NCI-H2081 (cell line): ENCODE measurements around the gene PAFAH1B2.
A peak's percentile ranks its signal among the peaks of the same experiment; 100 is the strongest.
"Not testable (repeated sequence)": the region's sequence is repeated elsewhere in the genome, so short reads cannot be mapped to it uniquely, and the experiment has no call there.

ENCODE experiments used
- DNase-seq, 2 experiments: peaks; one replicate each; lab custom pipeline; 2025; lab: John Stamatoyannopoulos, UW

The PAFAH1B2 gene

GRCh38 chr11:117127171-117127901 lies 16.8 kb upstream of the PAFAH1B2 start:
- DNase-seq = no peak

DNA sequence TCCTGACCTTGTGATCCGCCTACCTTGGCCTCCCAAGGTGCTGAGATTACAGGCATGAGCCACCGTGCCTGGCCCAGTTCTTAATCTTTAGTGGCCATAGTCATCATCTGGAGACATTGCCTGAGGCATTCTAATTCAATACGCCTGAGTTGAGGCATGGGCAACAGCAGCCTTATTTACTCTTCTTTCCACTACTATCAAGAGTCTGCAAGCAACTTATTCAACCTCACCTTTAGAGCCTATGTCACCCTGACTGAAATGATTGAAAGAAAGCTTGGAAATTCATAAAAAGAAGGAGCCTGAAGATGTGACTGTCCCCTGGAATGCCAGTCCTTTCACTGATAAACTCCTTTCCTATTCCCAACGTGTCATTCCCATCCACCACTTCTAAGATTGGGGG lies 15.8 kb upstream of the PAFAH1B2 start:
- DNase-seq = no peak

- DNase-seq = not testable (repeated sequence)
Measured at GRCh38 chr11:117130396-117130795, 13.7 kb upstream of the PAFAH1B2 start.

DNA sequence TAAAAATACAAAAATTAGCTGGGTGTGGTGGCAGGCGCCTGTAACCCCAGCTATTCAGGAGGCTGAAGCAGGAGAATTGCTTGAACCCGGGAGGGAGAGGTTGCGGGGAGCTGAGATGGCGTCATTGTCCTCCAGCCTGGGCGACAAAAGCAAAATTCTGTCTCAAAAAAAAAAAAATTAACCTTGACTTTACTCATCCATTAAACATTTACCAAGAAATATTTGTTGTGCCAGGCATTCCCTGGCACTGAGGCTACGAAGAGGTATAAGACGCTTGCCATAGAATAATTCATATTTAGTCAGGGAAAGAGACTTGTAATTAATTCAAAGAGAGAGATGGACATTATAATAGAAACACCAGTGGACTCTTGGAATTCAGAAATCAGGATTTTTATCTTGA lies 13.2 kb upstream of the PAFAH1B2 start:
- DNase-seq = no peak

DNA sequence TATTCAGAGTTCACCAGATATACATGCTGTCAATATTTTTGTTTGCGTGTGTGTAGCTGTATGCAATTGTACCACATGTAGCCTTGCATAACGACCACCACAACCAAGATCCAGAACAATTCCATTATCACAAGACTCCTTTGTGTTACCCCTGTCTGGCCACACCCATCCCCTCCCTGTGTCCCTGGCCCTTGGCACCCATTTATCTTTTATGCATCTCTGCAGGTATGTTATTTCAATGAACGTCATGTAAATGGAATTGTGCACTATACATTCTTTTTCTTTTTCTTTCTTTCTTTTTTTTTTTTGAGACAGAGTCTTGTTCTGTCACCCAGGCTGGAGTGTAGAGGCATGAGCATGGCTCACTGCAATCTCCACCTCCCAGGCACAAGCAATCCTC lies 9.7 kb upstream of the PAFAH1B2 start:
- no peak for DNase-seq

GRCh38 chr11:117134979-117135378 lies 9.1 kb upstream of the PAFAH1B2 start:
- DNase-seq = not testable (repeated sequence)

- DNase-seq = not testable (repeated sequence)
Measured at GRCh38 chr11:117137223-117138086, 6.6 kb upstream of the PAFAH1B2 start.

DNA sequence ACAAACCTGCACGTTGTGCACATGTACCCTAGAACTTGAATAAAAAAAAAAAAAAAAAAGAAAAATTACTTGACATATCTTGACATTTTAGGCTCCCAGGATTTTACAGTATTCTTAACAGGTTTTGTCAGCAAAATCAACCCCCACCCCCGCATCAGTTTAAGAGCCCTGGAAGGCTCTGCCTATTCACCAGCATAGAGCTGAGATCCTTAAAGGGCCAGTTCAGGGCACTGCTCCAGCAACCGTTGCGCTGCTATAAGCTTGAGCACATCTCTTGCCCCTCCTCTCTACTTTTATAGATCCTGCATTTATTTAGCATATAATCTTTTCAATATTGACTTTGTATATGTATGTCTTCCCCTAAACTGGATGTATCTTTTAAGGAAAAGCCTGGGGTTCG lies 697 bp upstream of the PAFAH1B2 start:
- peak; percentile 49 to 69 for DNase-seq

DNA sequence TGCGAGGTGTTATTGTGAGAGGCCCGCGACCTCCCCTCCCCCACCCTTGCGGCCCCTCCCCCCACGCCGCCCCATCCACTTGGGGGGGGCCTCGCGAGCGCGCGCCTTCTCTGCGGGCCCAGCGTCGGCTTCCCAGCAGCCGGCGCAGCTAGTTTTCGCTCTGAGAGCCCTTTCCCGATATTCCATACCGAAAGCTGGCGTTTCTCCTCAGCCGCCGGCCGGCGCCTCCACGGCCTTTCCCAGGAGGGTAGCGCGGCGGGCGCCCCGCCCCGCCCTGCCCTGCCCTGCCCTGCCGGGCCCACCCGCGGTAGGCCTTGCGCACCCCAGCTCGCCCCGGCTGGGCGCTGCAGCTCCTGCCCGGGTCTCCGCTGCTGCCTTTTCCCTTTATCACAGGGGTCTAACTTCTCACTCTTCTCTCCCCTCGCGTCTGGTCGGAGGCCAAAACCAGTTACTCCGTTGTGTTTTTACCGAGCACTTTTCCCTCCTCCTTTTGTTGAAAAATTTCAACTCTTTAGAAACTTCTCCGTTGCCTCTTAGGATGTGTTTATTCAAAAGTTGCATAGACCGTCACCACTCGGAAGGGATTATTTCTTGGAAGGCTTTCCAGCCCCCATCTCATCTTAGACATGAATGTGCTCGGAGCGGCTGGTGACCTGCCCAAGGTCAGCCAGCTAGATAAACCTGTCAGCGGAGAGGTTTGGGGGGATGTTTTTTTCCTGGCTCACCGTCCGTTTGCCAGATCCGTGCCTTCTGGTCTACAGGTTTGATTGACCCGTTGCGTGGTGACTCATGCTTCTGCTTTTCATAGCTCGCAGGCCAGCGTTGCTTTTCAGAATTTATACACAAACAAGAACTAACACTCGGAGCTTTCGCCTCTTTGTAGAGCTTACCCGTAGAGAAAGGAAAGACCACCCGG lies 648 bp downstream of the PAFAH1B2 start:
- DNase-seq = peak in 1 of 2 experiments; percentile 55

DNA sequence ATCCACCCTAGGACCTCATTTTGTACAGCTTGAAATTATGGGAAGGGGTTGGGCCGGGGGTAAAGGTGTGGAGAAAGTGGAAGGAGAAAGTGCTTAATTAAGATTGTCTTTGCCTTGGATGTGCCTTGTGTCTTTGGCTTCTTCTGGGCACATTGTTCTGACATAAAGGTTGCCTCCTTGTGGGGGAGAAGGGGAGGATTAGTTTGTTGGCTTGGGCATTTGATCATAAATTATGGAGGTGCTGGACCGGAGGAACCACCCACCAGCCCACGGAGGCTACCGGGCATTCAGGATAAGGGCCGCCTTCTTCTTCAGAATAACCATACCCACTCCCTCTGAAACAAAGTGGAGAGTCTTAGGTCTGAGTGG lies 1.3 kb downstream of the PAFAH1B2 start:
- DNase-seq = peak in 1 of 2 experiments; percentile 56

DNA sequence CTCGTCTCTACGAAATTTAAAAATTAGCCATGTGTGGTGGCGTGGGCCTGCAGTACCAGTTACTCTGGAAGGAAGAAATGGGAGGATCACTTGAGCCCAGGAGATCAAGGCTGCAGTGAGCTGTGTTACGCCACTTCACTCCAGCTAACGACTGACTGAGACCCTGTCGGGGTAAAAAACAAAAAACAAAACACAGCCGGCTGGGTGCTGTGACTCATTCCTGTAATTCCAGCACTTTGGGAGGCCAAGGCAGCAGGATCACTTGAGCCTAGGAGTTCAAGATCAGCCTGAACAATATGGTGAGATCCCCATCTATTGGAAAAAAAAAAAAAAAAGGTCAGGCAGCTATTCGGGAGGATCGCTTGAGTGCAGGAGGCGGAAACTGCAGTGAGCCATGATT lies 2.4 kb downstream of the PAFAH1B2 start:
- no peak for DNase-seq

DNA sequence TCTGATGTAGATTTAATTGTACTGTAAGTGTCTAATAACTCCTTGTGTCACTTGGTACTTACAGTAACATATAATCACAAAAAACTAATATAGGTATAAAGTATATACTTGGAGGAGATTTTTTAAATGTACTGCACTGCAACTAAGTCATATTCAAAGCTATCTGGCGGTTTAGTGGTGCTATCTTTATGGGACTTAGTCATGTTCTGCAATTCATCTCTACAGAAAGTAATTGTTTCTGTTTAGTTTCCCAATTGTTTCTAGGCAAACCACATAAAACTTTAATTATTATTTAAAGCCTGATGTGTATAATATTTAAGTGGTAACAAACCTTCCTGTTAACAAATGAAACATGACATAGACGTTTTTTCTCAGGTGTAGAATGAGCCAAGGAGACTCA lies 8.0 kb downstream of the PAFAH1B2 start:
- no peak for DNase-seq

DNA sequence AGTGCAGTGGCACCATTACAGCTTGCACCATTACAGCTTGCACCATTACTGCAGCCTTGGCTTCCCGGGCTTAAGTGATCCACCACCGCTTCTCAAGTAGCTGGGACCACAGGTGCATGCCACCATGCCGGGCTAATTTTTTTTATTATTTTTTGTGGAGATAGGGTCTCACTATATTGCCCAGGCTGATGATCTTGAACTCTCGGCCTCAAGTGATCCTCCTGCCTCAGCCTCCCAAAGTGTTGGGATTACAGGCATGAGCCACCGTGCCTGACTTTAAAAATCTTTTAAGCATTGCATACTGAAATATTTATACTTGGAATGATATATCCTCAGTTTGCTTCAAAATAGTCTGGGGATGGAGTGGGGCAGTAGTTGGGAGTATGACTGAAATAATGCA lies 10.4 kb downstream of the PAFAH1B2 start:
- DNase-seq = no peak

GRCh38 chr11:117157507-117157906 lies 13.4 kb downstream of the PAFAH1B2 start:
- no peak for DNase-seq

DNA sequence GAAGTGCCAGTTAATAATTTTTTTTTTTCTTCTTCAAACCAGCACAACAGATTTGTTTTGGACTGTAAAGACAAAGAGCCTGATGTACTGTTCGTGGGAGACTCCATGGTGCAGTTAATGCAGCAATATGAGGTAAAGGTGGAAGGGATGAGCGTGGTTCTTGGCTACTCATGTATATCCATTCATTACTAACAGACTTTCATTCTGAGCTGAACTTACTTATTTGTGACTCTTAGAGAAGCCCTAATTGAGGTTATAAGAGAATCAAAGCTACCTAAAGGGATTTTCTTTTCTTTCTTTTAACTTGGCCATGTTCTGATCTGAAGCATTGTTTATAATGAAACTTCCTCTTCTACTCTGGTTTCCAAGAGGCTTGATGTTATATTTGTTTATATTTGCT lies 15.8 kb downstream of the PAFAH1B2 start:
- DNase-seq = no peak

GRCh38 chr11:117160826-117161225 lies 16.7 kb downstream of the PAFAH1B2 start:
- no peak for DNase-seq

DNA sequence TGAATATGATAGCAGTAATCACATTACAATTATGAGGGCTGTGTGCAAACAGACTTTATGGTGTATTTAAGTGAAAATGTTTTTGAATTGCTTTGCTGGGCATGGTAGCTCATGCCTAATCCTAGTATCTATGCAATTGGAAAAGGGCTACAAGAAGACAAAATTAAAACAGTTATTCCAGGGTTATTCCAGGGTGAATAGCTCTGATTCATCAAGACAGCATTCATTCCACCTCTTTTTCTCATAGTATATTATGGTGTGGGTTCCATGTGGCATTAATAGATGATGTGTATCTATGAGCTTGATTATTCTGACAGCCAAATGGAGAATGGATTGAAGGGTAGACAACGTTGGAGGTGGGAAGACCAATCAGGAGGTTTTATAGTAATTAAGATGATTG lies 22.4 kb downstream of the PAFAH1B2 start:
- DNase-seq = no peak

- DNase-seq = no peak
Measured at GRCh38 chr11:117169736-117170135, 25.6 kb downstream of the PAFAH1B2 start.

DNA sequence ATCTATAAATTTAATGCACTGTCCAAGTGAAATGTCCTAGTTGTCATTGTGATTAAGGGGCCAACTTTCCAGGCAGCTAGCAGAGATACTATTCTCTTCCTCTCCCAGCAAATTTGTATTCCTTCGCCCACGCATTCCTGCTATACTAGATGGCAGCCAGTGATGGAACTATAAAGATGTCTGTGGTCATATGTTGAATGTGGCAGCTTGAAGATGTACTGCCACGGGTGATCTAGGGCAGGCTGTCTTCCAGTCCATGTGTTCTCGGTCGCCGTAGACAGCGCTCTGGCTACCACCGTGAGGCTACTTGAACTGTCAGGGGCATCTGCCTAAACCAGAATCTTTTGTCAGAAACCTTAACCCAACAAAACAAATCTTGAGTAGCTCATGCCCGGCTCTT lies 26.1 kb downstream of the PAFAH1B2 start:
- DNase-seq = no peak

DNA sequence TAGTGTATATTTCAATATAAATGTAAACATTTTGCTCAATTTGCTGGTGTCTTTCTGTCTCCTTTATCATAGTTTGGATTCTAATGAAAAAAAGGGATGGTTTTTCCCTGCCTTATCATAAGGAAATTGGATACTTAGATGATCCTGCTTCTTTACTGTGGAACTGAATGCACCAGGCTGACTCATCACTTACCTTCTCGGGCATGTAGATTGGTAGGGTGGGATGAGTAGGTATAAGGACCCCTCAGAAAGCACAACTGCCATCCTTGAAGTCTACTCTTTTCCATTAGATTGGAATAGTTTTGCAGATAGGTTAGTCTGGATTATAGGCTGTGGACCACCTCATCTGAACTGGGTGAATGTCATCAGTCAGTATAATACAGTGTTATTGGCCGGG lies 26.9 kb downstream of the PAFAH1B2 start:
- no peak for DNase-seq

- DNase-seq = no peak
Measured at GRCh38 chr11:117171404-117172061, 27.4 kb downstream of the PAFAH1B2 start.
